Activated CD4-positive, alpha-beta T cell treated with anti-CD3 and anti-CD28 coated beads, Interleukin-2, amount 50 U/mL, for 48 hours (primary cell): ENCODE data around the gene OSBP2.
"Not testable (repeated sequence)": the region's sequence is repeated elsewhere in the genome, so short reads cannot be mapped to it uniquely, and the experiment has no call there.

Experiments used
- DNase-seq, 2 experiments: peaks; one replicate each; pipeline ENCODE4 v3.0.0-alpha.2; 2020

Gene OSBP2

GRCh38 chr22:30694640-30695350, at the start of gene OSBP2:
Gene OSBP2 (plus strand): TSS chr22:30694874. CDS start chr22:30694910, 36 bp downstream.
- DNase-seq: peak; percentile 40 to 45

GRCh38 chr22:30646518-30647160, 48.0 kb upstream of the OSBP2 start:
- no peak for DNase-seq

- no peak for DNase-seq
Measured at GRCh38 chr22:30647536-30647935, 47.1 kb upstream of the OSBP2 start.

GRCh38 chr22:30648825-30649224, 45.8 kb upstream of the OSBP2 start:
- no peak for DNase-seq

GRCh38 chr22:30649430-30650007, 45.2 kb upstream of the OSBP2 start:
- DNase-seq: peak; percentile 89 to 93

GRCh38 chr22:30650508-30651116, 44.1 kb upstream of the OSBP2 start:
- DNase-seq: no peak

- DNase-seq: no peak
Measured at GRCh38 chr22:30652852-30653251, 41.8 kb upstream of the OSBP2 start.

- no peak for DNase-seq
Measured at GRCh38 chr22:30654361-30654760, 40.3 kb upstream of the OSBP2 start.

GRCh38 chr22:30655532-30655931, 39.1 kb upstream of the OSBP2 start:
- no peak for DNase-seq

- no peak for DNase-seq
Measured at GRCh38 chr22:30662040-30662439, 32.6 kb upstream of the OSBP2 start.

GRCh38 chr22:30664798-30665197, 29.9 kb upstream of the OSBP2 start:
- DNase-seq: no peak

GRCh38 chr22:30665266-30665665, 29.4 kb upstream of the OSBP2 start:
- no peak for DNase-seq

- no peak for DNase-seq
Measured at GRCh38 chr22:30665786-30666185, 28.9 kb upstream of the OSBP2 start.

- no peak for DNase-seq
Measured at GRCh38 chr22:30667107-30667493, 27.6 kb upstream of the OSBP2 start.

GRCh38 chr22:30667494-30668385, 26.9 kb upstream of the OSBP2 start, which contains the start of gene DUSP18:
Gene DUSP18 (minus strand): TSS chr22:30667875. CDS start chr22:30664003, 3,872 bp downstream.
- peak; percentile 94 to 96 for DNase-seq

GRCh38 chr22:30668386-30668710, 26.3 kb upstream of the OSBP2 start:
- no peak for DNase-seq

GRCh38 chr22:30671071-30671470, 23.6 kb upstream of the OSBP2 start:
- no peak for DNase-seq

GRCh38 chr22:30673136-30673535, 21.5 kb upstream of the OSBP2 start:
- DNase-seq: no peak

GRCh38 chr22:30674482-30674881, 20.2 kb upstream of the OSBP2 start:
- DNase-seq: no peak

GRCh38 chr22:30675436-30675835, 19.2 kb upstream of the OSBP2 start:
- DNase-seq: no peak

- not testable (repeated sequence) for DNase-seq
Measured at GRCh38 chr22:30676565-30676964, 18.1 kb upstream of the OSBP2 start.

GRCh38 chr22:30679895-30680690, 14.6 kb upstream of the OSBP2 start:
- DNase-seq: not testable (repeated sequence)
